ENCODE results near the gene UGCG. TPM values are rescaled to one million over a fixed set of nuclear protein-coding genes. Genes with fewer than 3 reads are reported as not detected.
"Not testable (repeated sequence)": the region's sequence is repeated elsewhere in the genome, so short reads cannot be mapped to it uniquely, and the experiment has no call there.

UGCG gene
- total RNA-seq, 3 donors from 2014 or later = 22.4 to 57.1 (median 55.1) TPM

- intact Hi-C loops (cut with DNase I; ENCODE audit: low total_unique reads) = no loop called here
- no peaks in the 10 kb centered on the region for H3K9me3 ChIP-seq
- H3K36me3 ChIP-seq = no peaks in the 10 kb centered on the region
- H3K4me3 ChIP-seq = no peak overlapping the region
- H3K27me3 ChIP-seq = no peaks in the 10 kb centered on the region
- H3K27ac ChIP-seq = no peak overlapping the region
- H3K4me1 ChIP-seq = peaks cover 0 to 7% of the 10 kb centered on the region in 2 donors
- no peak for TF ChIP-seq POLR2AphosphoS5 (IDR thresholded peaks at IDR 0.05)
- DNase-seq (ENCODE audit: low spot score in 2 of 2) = no peak
Measured at GRCh38 chr9:111900151-111900857, 3.7 kb downstream of the UGCG start.

- peaks cover 0 to 7% of the 10 kb centered on the region in 2 donors for H3K4me1 ChIP-seq
- H3K4me3 ChIP-seq = peak overlapping the region in 1 of 3 donors; percentile 39
- H3K36me3 ChIP-seq = no peaks in the 10 kb centered on the region
- DNase-seq (ENCODE audit: low spot score in 2 of 2) = no peak
- TF ChIP-seq POLR2AphosphoS5 (IDR thresholded peaks at IDR 0.05) (no peak), CTCF (IDR thresholded peaks at IDR 0.05) (no peak), POLR2A (IDR thresholded peaks at IDR 0.05) (no peak)
- intact Hi-C loops (cut with DNase I; ENCODE audit: low total_unique reads) = no loop called here
- H3K27me3 ChIP-seq = no peaks in the 10 kb centered on the region
- H3K9me3 ChIP-seq = no peaks in the 10 kb centered on the region
- H3K27ac ChIP-seq = no peak overlapping the region
Measured at GRCh38 chr9:111900858-111901612, 4.4 kb downstream of the UGCG start.

- Histone ChIP-seq H3K27me3 (no peaks in the 10 kb centered on the region), H3K9me3 (no peaks in the 10 kb centered on the region), H3K4me3 (peak overlapping the region in 1 of 3 donors; percentile 39), H3K27ac (no peak overlapping the region), H3K4me1 (peaks cover 0 to 7% of the 10 kb centered on the region in 2 donors), H3K36me3 (no peaks in the 10 kb centered on the region)
- intact Hi-C loops (cut with DNase I; ENCODE audit: low total_unique reads) = no loop called here
- DNase-seq (ENCODE audit: low spot score in 2 of 2) = no peak
- no peak for TF ChIP-seq POLR2A (IDR thresholded peaks at IDR 0.05)
- no peak for TF ChIP-seq POLR2AphosphoS5 (IDR thresholded peaks at IDR 0.05)
- no peak for TF ChIP-seq CTCF (IDR thresholded peaks at IDR 0.05)
Measured at GRCh38 chr9:111902391-111903139, 6.0 kb downstream of the UGCG start.

GRCh38 chr9:111903535-111903934 lies 6.9 kb downstream of the UGCG start:
- H3K4me3 ChIP-seq; H3K4me1 ChIP-seq; H3K9me3 ChIP-seq; H3K27me3 ChIP-seq; intact Hi-C loops (cut with DNase I; ENCODE audit: low total_unique reads); H3K27ac ChIP-seq; H3K36me3 ChIP-seq; DNase-seq (ENCODE audit: low spot score in 2 of 2): not testable (repeated sequence)

GRCh38 chr9:111904026-111904425 lies 7.4 kb downstream of the UGCG start:
- TF ChIP-seq POLR2A (IDR thresholded peaks at IDR 0.05) (no peak), POLR2AphosphoS5 (IDR thresholded peaks at IDR 0.05) (no peak), CTCF (IDR thresholded peaks at IDR 0.05) (no peak)

More at GRCh38 chr9:111904026-111904425, 7.4 kb downstream of the UGCG start:
- no peaks in the 10 kb centered on the region for H3K27me3 ChIP-seq
- no peak overlapping the region for H3K27ac ChIP-seq
- intact Hi-C loops (cut with DNase I; ENCODE audit: low total_unique reads) = no loop called here
- H3K36me3 ChIP-seq = no peaks in the 10 kb centered on the region
- H3K9me3 ChIP-seq = no peaks in the 10 kb centered on the region
- DNase-seq (ENCODE audit: low spot score in 2 of 2) = no peak
- H3K4me3 ChIP-seq = no peak overlapping the region
- peaks cover 0 to 7% of the 10 kb centered on the region in 2 donors for H3K4me1 ChIP-seq

All from breast epithelium (tissue), 4 donors.